ENCODE results near the gene WFDC10A.
"Not testable (repeated sequence)": the region's sequence is repeated elsewhere in the genome, so short reads cannot be mapped to it uniquely, and the experiment has no call there.

Gene WFDC10A

GRCh38 chr20:45649312-45649863, 19.8 kb downstream of the WFDC10A start:
- DNase-seq (ENCODE audit: low spot score) = no peak

GRCh38 chr20:45651726-45652125, 22.2 kb downstream of the WFDC10A start:
- not testable (repeated sequence) for DNase-seq (ENCODE audit: low spot score)

GRCh38 chr20:45657038-45657437, 27.5 kb downstream of the WFDC10A start:
- not testable (repeated sequence) for DNase-seq (ENCODE audit: low spot score)

- no peak for DNase-seq (ENCODE audit: low spot score)
These were observed 40.6 kb downstream of the WFDC10A start, which contains the start of gene WFDC11 for GRCh38 chr20:45670139-45670538. Gene WFDC11 (minus strand): TSS chr20:45670239. CDS start chr20:45650600, 19,639 bp downstream.

- DNase-seq (ENCODE audit: low spot score) = no peak
These were observed 43.2 kb downstream of the WFDC10A start for GRCh38 chr20:45672765-45673164.

- DNase-seq (ENCODE audit: low spot score) = no peak
These were observed 50.1 kb downstream of the WFDC10A start for GRCh38 chr20:45679650-45680049.
